Activated naive CD8-positive, alpha-beta T cell treated with anti-CD3 and anti-CD28 coated beads, Interleukin-2, amount 10 ng/mL, durations not matched to agents 7 days and 5 days (primary cell): ENCODE results near the gene LRATD1. TPM values are rescaled to one million over a fixed set of nuclear protein-coding genes. Genes with fewer than 3 reads are reported as not detected.
"Not testable (repeated sequence)": the region's sequence is repeated elsewhere in the genome, so short reads cannot be mapped to it uniquely, and the experiment has no call there.

ENCODE experiments used
- ATAC-seq: fragments of 150-1000 bp; cut with Tn5 transposase; one replicate; pipeline ENCODE4 v1.10.0; 2021; ENCODE audit warnings: low read depth, moderate library complexity
- POLR2A ChIA-PET: fragments of 350-600 bp; sonication (Branson Sonifier 250); formaldehyde crosslinking; loops from one replicate; lab custom pipeline; 2021; ENCODE audit warnings: antibody characterized with exemption; lab: Charles Lee
- DNase-seq: peaks from one replicate; pipeline ENCODE4 v3.0.0; 2021
- H3K27ac Mint-ChIP-seq: one replicate; pipeline ENCODE4 v1.8.0; 2022; ENCODE audit warnings: mild to moderate bottlenecking, mixed read lengths
- H3K27me3 Mint-ChIP-seq: one replicate; pipeline ENCODE4 v1.8.0; 2022; ENCODE audit warnings: mild to moderate bottlenecking, moderate library complexity, mixed read lengths
- H3K36me3 Mint-ChIP-seq: one replicate; pipeline ENCODE4 v1.8.0; 2021; ENCODE audit warnings: mild to moderate bottlenecking, mixed read lengths
- H3K4me1 Mint-ChIP-seq: one replicate; pipeline ENCODE4 v1.8.0; 2021; ENCODE audit warnings: mixed read lengths
- H3K4me3 Mint-ChIP-seq: one replicate; pipeline ENCODE4 v1.8.0; 2022; ENCODE audit warnings: mild to moderate bottlenecking, moderate library complexity, mixed read lengths
- H3K9me3 Mint-ChIP-seq: one replicate; pipeline ENCODE4 v1.8.0; 2021; ENCODE audit warnings: mixed read lengths
- total RNA-seq, 2 experiments: library from RNA; stranded (reverse); gene quantifications; one replicate each; pipeline ENCODE4 v1.2.3, GENCODE V29; 2021

The LRATD1 gene
- total RNA-seq, 2 experiments from 2014 or later = not detected

GRCh38 chr2:14621114-14621513 is 11.4 kb upstream of the LRATD1 start:
- no peaks in the 10 kb centered on the region for H3K4me1 Mint-ChIP-seq
- no peak overlapping the region for H3K27ac Mint-ChIP-seq
- DNase-seq (no peak), ATAC-seq (no peak)
- H3K36me3 Mint-ChIP-seq = no peaks in the 10 kb centered on the region
- no peak overlapping the region for H3K4me3 Mint-ChIP-seq
- peaks cover 3% of the 10 kb centered on the region for H3K9me3 Mint-ChIP-seq
- POLR2A ChIA-PET = no interaction called here
- H3K27me3 Mint-ChIP-seq = no peaks in the 10 kb centered on the region

- Mint-ChIP-seq H3K9me3 (peaks cover 3% of the 10 kb centered on the region), H3K4me1 (no peaks in the 10 kb centered on the region), H3K36me3 (no peaks in the 10 kb centered on the region), H3K27me3 (no peaks in the 10 kb centered on the region), H3K27ac (no peak overlapping the region), H3K4me3 (no peak overlapping the region)
- DNase-seq (no peak), ATAC-seq (no peak)
- POLR2A ChIA-PET = no interaction called here
Measured at GRCh38 chr2:14621906-14622549, 10.5 kb upstream of the LRATD1 start.

GRCh38 chr2:14622550-14622939 is 10.0 kb upstream of the LRATD1 start:
- H3K4me1 Mint-ChIP-seq, POLR2A ChIA-PET, H3K9me3 Mint-ChIP-seq, ATAC-seq, H3K27ac Mint-ChIP-seq, H3K4me3 Mint-ChIP-seq, H3K27me3 Mint-ChIP-seq, DNase-seq, H3K36me3 Mint-ChIP-seq: not testable (repeated sequence)

- no peak for DNase-seq
- Mint-ChIP-seq H3K4me3 (no peak overlapping the region), H3K27me3 (no peaks in the 10 kb centered on the region), H3K4me1 (no peaks in the 10 kb centered on the region), H3K9me3 (peaks cover 3% of the 10 kb centered on the region), H3K36me3 (no peaks in the 10 kb centered on the region), H3K27ac (no peak overlapping the region)
- ATAC-seq = no peak
- POLR2A ChIA-PET = no interaction called here
Measured at GRCh38 chr2:14623237-14623636, 9.3 kb upstream of the LRATD1 start.

- Mint-ChIP-seq H3K27ac (no peak overlapping the region), H3K36me3 (no peaks in the 10 kb centered on the region), H3K4me1 (no peaks in the 10 kb centered on the region), H3K27me3 (peaks cover 18% of the 10 kb centered on the region), H3K4me3 (no peak overlapping the region), H3K9me3 (peaks cover 1% of the 10 kb centered on the region)
- ATAC-seq (no peak), DNase-seq (no peak)
- POLR2A ChIA-PET = no interaction called here
Measured at GRCh38 chr2:14626873-14627272, 5.6 kb upstream of the LRATD1 start.

GRCh38 chr2:14628901-14629300 is 3.6 kb upstream of the LRATD1 start:
- no peak for ATAC-seq
- POLR2A ChIA-PET = no interaction called here

GRCh38 chr2:14631406-14632040 is 994 bp upstream of the LRATD1 start:
- DNase-seq (no peak), ATAC-seq (no peak)
- no peak overlapping the region for H3K4me3 Mint-ChIP-seq
- H3K9me3 Mint-ChIP-seq = peaks cover 3% of the 10 kb centered on the region
- no peaks in the 10 kb centered on the region for H3K36me3 Mint-ChIP-seq
- no peak overlapping the region for H3K27ac Mint-ChIP-seq
- POLR2A ChIA-PET = no interaction called here
- peaks cover 50% of the 10 kb centered on the region for H3K27me3 Mint-ChIP-seq
- peaks cover 1% of the 10 kb centered on the region for H3K4me1 Mint-ChIP-seq

More at GRCh38 chr2:14628901-14629300, 3.6 kb upstream of the LRATD1 start:
- Mint-ChIP-seq H3K4me1 (peaks cover 1% of the 10 kb centered on the region), H3K4me3 (no peak overlapping the region), H3K27ac (no peak overlapping the region), H3K27me3 (peaks cover 35% of the 10 kb centered on the region), H3K36me3 (no peaks in the 10 kb centered on the region), H3K9me3 (peaks cover 3% of the 10 kb centered on the region)
- DNase-seq = no peak

- H3K27ac Mint-ChIP-seq = peak overlapping the region; percentile 45
- no peaks in the 10 kb centered on the region for H3K36me3 Mint-ChIP-seq
- DNase-seq (peak; percentile 22), ATAC-seq (no peak)
- H3K4me3 Mint-ChIP-seq = no peak overlapping the region
- H3K4me1 Mint-ChIP-seq = peaks cover 1% of the 10 kb centered on the region
- POLR2A ChIA-PET = no interaction called here
- H3K9me3 Mint-ChIP-seq = peaks cover 3% of the 10 kb centered on the region
- peaks cover 58% of the 10 kb centered on the region for H3K27me3 Mint-ChIP-seq
Measured at GRCh38 chr2:14633061-14633460, 544 bp downstream of the LRATD1 start.

- DNase-seq (peak; percentile 28), ATAC-seq (no peak)
- POLR2A ChIA-PET = no interaction called here
- H3K9me3 Mint-ChIP-seq = peaks cover 3% of the 10 kb centered on the region
- H3K36me3 Mint-ChIP-seq = no peaks in the 10 kb centered on the region
- H3K27ac Mint-ChIP-seq = peak overlapping the region; percentile 45
- no peak overlapping the region for H3K4me3 Mint-ChIP-seq
- peaks cover 58% of the 10 kb centered on the region for H3K27me3 Mint-ChIP-seq
- peaks cover 1% of the 10 kb centered on the region for H3K4me1 Mint-ChIP-seq
Measured at GRCh38 chr2:14633461-14634181, 1.1 kb downstream of the LRATD1 start.

GRCh38 chr2:14634182-14634488 is 1.6 kb downstream of the LRATD1 start:
- Mint-ChIP-seq H3K27me3 (peaks cover 55% of the 10 kb centered on the region), H3K36me3 (no peaks in the 10 kb centered on the region), H3K27ac (no peak overlapping the region), H3K4me3 (no peak overlapping the region), H3K9me3 (peaks cover 3% of the 10 kb centered on the region), H3K4me1 (peaks cover 1% of the 10 kb centered on the region)
- POLR2A ChIA-PET = no interaction called here
- ATAC-seq (no peak), DNase-seq (peak; percentile 15)

- POLR2A ChIA-PET = no interaction called here
- ATAC-seq = no peak
- no peaks in the 10 kb centered on the region for H3K36me3 Mint-ChIP-seq
- peaks cover 1% of the 10 kb centered on the region for H3K4me1 Mint-ChIP-seq
- no peak overlapping the region for H3K4me3 Mint-ChIP-seq
- peaks cover 54% of the 10 kb centered on the region for H3K27me3 Mint-ChIP-seq
- no peak overlapping the region for H3K27ac Mint-ChIP-seq
- peaks cover 3% of the 10 kb centered on the region for H3K9me3 Mint-ChIP-seq
- peak; percentile 34 for DNase-seq
Measured at GRCh38 chr2:14634489-14635390, 2.2 kb downstream of the LRATD1 start.

- peaks cover 53% of the 10 kb centered on the region for H3K27me3 Mint-ChIP-seq
- peaks cover 1% of the 10 kb centered on the region for H3K4me1 Mint-ChIP-seq
- POLR2A ChIA-PET = no interaction called here
Measured at GRCh38 chr2:14635391-14635871, 2.9 kb downstream of the LRATD1 start.

GRCh38 chr2:14638488-14638887 is 6.0 kb downstream of the LRATD1 start:
- Mint-ChIP-seq H3K4me1 (no peaks in the 10 kb centered on the region), H3K36me3 (no peaks in the 10 kb centered on the region), H3K4me3 (no peak overlapping the region), H3K9me3 (no peaks in the 10 kb centered on the region), H3K27me3 (peaks cover 27% of the 10 kb centered on the region), H3K27ac (no peak overlapping the region)
- DNase-seq = no peak
- POLR2A ChIA-PET = no interaction called here
- ATAC-seq = no peak

More at GRCh38 chr2:14635391-14635871, 2.9 kb downstream of the LRATD1 start:
- Mint-ChIP-seq H3K9me3 (peaks cover 3% of the 10 kb centered on the region), H3K4me3 (no peak overlapping the region), H3K27ac (no peak overlapping the region), H3K36me3 (no peaks in the 10 kb centered on the region)
- no peak for ATAC-seq
- peak; percentile 17 for DNase-seq
